ENCODE data around the gene ZMAT3.

Gene ZMAT3

DNA sequence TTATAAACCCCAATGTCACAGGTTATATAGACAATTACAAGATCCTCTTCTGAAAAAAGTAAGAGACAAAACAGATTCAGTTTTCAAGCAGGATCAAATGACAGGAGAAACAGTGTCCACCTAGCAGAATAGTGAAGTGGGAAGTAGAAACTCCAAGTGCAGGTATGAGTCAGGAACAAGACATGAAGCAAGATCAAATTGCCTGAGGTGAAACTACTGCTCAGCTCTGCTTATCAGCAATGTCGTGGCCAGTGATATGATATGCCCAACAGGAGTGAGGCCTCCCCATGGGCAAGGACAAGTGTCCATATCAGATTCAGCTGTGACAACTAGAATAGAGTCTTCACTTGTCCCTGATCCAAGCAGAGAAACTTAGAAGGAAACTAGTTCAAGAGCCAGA is 100.0 kb downstream of the ZMAT3 start:
- no peak for TF ChIP-seq GABPA (IDR thresholded peaks at IDR 0.05; ENCODE audit: low read depth)
- no peak for TF ChIP-seq REST (IDR thresholded peaks at IDR 0.05; ENCODE audit: insufficient replicate concordance, low read depth)
- TF ChIP-seq CTCF (IDR thresholded peaks at IDR 0.05; ENCODE audit: insufficient read depth, low read length), result no peak
- no peak for TF ChIP-seq SPI1 (IDR thresholded peaks at IDR 0.05; ENCODE audit: borderline replicate concordance, low read depth)
- TF ChIP-seq POLR2AphosphoS5 (IDR thresholded peaks at IDR 0.05; ENCODE audit: low read depth), result no peak
- DNase-seq (ENCODE audit: low read depth in 1 of 2, low spot score in 1 of 2), result no peak
- H3K4me3 ChIP-seq (replicated peaks; ENCODE audit: insufficient read depth, low read length), result no peak overlapping the region
- no peak overlapping the region for H3K27ac ChIP-seq (replicated peaks)
- H3K27me3 ChIP-seq (ENCODE audit: insufficient read depth, poor library complexity, severe bottlenecking), result no peaks in the 10 kb centered on the region

DNA sequence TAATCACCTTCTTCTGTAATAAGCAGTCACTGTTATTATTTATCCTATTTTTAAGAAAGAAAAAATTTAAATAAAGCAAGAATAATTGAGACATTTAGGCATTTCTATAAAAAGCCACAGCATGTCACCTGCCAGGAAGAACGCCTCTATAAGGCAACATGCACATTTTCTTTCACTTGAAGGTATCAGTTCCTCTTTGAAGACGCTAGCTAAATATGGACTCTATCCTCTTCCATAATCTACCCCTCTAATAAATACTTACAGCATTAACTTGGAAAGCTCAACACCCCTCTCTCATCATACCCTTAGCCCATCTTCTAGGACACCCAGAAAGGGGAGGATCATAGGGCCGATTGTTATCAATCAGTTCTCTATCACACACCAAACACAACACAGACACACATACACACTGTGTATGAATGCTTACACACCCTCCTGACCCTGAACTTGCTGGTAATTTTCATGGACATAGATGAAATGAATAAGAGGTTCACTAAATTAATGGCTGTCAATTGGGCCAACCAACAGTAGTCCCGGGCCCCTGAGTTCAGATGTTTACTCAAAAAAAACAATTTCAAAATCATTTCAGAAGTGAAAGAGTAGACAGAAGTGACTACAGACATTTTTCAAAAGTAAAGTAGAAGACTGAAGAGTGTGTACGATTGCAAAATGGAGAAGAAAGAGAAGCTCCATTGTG is 102.5 kb downstream of the ZMAT3 start:
- no peaks in the 10 kb centered on the region for H3K27me3 ChIP-seq (ENCODE audit: insufficient read depth, poor library complexity, severe bottlenecking)
- no peak for TF ChIP-seq CTCF (IDR thresholded peaks at IDR 0.05; ENCODE audit: insufficient read depth, low read length)
- TF ChIP-seq GABPA (IDR thresholded peaks at IDR 0.05; ENCODE audit: low read depth), result no peak
- no peak for TF ChIP-seq POLR2AphosphoS5 (IDR thresholded peaks at IDR 0.05; ENCODE audit: low read depth)
- no peak for TF ChIP-seq REST (IDR thresholded peaks at IDR 0.05; ENCODE audit: insufficient replicate concordance, low read depth)
- no peak overlapping the region for H3K27ac ChIP-seq (replicated peaks)
- DNase-seq (ENCODE audit: low read depth in 1 of 2, low spot score in 1 of 2), result no peak
- no peak overlapping the region for H3K4me3 ChIP-seq (replicated peaks; ENCODE audit: insufficient read depth, low read length)
